ENCODE data around the gene SHF. TPM values are rescaled to one million over a fixed set of nuclear protein-coding genes. Genes with fewer than 3 reads are reported as not detected.

The SHF gene
- total and polyA plus RNA-seq, 2 donors (not counting 3 experiments of a cell fraction or from before 2014, with no cell fraction given), result 2.8 to 5.2 TPM

- Histone ChIP-seq H3K79me2 (ENCODE audit: control insufficient read depth, insufficient read depth, low read length) (no peaks in the 10 kb centered on the region), H2AFZ (ENCODE audit: low read depth, low read length) (no peak overlapping the region), H4K20me1 (replicated peaks; ENCODE audit: control insufficient read depth, extremely low read depth, insufficient read depth, low read length) (no peaks in the 10 kb centered on the region), H3K4me2 (ENCODE audit: insufficient read depth, low read length) (no peak overlapping the region), H3K9me3 (replicated peaks; ENCODE audit: control insufficient read depth, insufficient read depth, low read length) (no peaks in the 10 kb centered on the region), H3K9me1 (replicated peaks; ENCODE audit: control insufficient read depth, extremely low read depth, insufficient read depth, low read length) (no peaks in the 10 kb centered on the region), H3K4me3 (replicated peaks in 1 of 3; ENCODE audit: insufficient read depth in 1 of 3, low read depth in 1 of 3, low read length in 3 of 3) (no peak overlapping the region), H3K9ac (replicated peaks; ENCODE audit: extremely low read depth, insufficient read depth, low read length) (no peak overlapping the region), H3K27ac (ENCODE audit: insufficient read depth, low read depth, low read length) (no peak overlapping the region), H3K4me1 (ENCODE audit: control insufficient read depth, extremely low read depth, insufficient read depth, low read length) (no peaks in the 10 kb centered on the region), H3K27me3 (ENCODE audit: control insufficient read depth in 2 of 2, insufficient read depth in 2 of 2, low read length in 2 of 2) (peaks cover 5 to 7% of the 10 kb centered on the region in 2 experiments), H3K36me3 (ENCODE audit: control insufficient read depth in 2 of 2, extremely low read depth in 1 of 2, insufficient read depth in 2 of 2, low read length in 2 of 2) (no peaks in the 10 kb centered on the region)
- dilution Hi-C loops (cut with MboI; ENCODE audit: extremely low pct_ligation_motif_present, low sequenced_read_pairs) (no loop called here), intact Hi-C loops (cut with micrococcal nuclease) (no loop called here)
- no peak for FAIRE-seq
- ChIA-PET CTCF (interaction anchor here (0.9 to 1.6 kb wide), 2 partner anchors 15 kb away, joined by 3 to 8 read pairs; no protein-coding TSS in a partner anchor), POLR2A (no interaction called here)
- TF ChIP-seq EZH2 (IDR thresholded peaks at IDR 0.05; ENCODE audit: borderline replicate concordance, low read depth, low read length, severe bottlenecking) (no peak), POLR2AphosphoS5 (IDR thresholded peaks at IDR 0.05; ENCODE audit: insufficient read depth, low read depth, low read length) (no peak), FOS (IDR thresholded peaks at IDR 0.05; ENCODE audit: borderline replicate concordance, insufficient read depth, low read length) (no peak), MYC (IDR thresholded peaks at IDR 0.05; ENCODE audit: low read depth, low read length) (no peak), POLR2A (IDR thresholded peaks at IDR 0.05; ENCODE audit: low read depth, low read length) (no peak), JUN (IDR thresholded peaks at IDR 0.05; ENCODE audit: borderline replicate concordance, insufficient read depth, insufficient read length, low read depth) (no peak), CTCF (IDR thresholded peaks at IDR 0.05; ENCODE audit: extremely low read depth in 1 of 2, insufficient read depth in 1 of 2, low read depth in 1 of 2, low read length in 2 of 2) (no peak), GATA2 (IDR thresholded peaks at IDR 0.05; ENCODE audit: insufficient read depth, insufficient read length, low read depth, low read length) (no peak), MAX (IDR thresholded peaks at IDR 0.05; ENCODE audit: insufficient read depth, insufficient read length) (no peak)
- BruUV-seq (replicated peaks), result no TSS peak
- DNase-seq (ENCODE audit: low read depth, low spot score), result no peak
Measured at GRCh38 chr15:45141386-45141785, 46.4 kb downstream of the SHF start.

Measured in endothelial cell of umbilical vein (primary cell).